Choroid plexus epithelial cell (primary cell): ENCODE measurements around the gene CPT1C.

Source experiments
- DNase-seq: peaks from one replicate; pipeline ENCODE4 v3.0.0-alpha.2; 2010; ENCODE audit warnings: low read depth
- H3K4me3 ChIP-seq: 2 replicates; pipeline ENCODE4 v1.5.1; 2011; ENCODE audit warnings: low read depth, mild to moderate bottlenecking, control low read depth, low read length, moderate library complexity
- TF ChIP-seq, protein P1 (sequence below): conservative IDR thresholded peaks from 2 replicates; pipeline ENCODE4 v1.5.1; 2011; ENCODE audit warnings: low read depth, mild to moderate bottlenecking, control low read depth, inconsistent platforms, low read length, moderate library complexity

CPT1C gene

GRCh38 chr19:49683814-49684250 lies 7.1 kb upstream of the CPT1C start:
- no peak for DNase-seq
- no peak overlapping the region for H3K4me3 ChIP-seq
- TF ChIP-seq, protein P1, sequence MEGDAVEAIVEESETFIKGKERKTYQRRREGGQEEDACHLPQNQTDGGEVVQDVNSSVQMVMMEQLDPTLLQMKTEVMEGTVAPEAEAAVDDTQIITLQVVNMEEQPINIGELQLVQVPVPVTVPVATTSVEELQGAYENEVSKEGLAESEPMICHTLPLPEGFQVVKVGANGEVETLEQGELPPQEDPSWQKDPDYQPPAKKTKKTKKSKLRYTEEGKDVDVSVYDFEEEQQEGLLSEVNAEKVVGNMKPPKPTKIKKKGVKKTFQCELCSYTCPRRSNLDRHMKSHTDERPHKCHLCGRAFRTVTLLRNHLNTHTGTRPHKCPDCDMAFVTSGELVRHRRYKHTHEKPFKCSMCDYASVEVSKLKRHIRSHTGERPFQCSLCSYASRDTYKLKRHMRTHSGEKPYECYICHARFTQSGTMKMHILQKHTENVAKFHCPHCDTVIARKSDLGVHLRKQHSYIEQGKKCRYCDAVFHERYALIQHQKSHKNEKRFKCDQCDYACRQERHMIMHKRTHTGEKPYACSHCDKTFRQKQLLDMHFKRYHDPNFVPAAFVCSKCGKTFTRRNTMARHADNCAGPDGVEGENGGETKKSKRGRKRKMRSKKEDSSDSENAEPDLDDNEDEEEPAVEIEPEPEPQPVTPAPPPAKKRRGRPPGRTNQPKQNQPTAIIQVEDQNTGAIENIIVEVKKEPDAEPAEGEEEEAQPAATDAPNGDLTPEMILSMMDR: no peak

DNA sequence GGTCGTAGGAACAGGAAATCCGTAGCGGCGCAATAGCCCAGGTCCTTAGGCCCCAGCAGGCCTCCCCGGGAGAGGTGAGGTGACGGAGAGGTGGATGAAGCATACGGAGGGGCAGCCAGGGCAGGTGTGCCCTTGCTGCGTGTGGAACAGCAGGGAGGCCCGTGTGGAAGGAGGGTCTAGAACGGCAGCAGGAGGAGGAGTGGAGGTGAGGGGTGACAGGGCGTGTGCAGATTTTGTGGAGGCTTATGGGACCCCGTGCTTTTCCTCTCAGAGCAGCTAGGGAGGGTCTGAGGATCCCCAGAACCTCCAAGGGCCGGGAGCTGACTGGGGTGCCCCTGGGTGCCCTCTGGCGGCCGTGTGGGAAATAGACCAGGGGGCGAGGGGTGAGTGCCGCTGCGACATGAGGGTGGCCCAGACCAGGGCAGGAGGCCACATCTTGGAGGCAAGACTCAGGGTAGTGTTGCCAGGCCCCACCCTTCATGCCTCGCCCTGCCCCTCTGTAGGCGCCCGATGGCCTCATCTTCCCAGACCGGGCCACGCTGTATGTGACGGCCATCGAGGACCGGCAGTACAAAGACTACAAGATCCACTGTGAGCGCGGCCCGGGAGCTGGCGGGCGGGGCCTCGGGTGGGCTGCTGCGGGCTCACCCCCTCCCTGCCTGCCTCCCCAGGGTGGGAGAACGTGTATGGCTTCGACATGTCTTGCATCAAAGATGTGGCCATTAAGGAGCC lies 6.5 kb upstream of the CPT1C start:
- TF ChIP-seq, protein P1: peak; percentile 51
- no peak overlapping the region for H3K4me3 ChIP-seq
- no peak for DNase-seq

- TF ChIP-seq, protein P1: peak; percentile 27
- DNase-seq: no peak
- no peak overlapping the region for H3K4me3 ChIP-seq
These were observed 5.8 kb upstream of the CPT1C start for GRCh38 chr19:49684983-49685553.

- TF ChIP-seq, protein P1: no peak
- no peak for DNase-seq
- no peak overlapping the region for H3K4me3 ChIP-seq
These were observed 5.0 kb upstream of the CPT1C start for GRCh38 chr19:49685845-49686332.

DNA sequence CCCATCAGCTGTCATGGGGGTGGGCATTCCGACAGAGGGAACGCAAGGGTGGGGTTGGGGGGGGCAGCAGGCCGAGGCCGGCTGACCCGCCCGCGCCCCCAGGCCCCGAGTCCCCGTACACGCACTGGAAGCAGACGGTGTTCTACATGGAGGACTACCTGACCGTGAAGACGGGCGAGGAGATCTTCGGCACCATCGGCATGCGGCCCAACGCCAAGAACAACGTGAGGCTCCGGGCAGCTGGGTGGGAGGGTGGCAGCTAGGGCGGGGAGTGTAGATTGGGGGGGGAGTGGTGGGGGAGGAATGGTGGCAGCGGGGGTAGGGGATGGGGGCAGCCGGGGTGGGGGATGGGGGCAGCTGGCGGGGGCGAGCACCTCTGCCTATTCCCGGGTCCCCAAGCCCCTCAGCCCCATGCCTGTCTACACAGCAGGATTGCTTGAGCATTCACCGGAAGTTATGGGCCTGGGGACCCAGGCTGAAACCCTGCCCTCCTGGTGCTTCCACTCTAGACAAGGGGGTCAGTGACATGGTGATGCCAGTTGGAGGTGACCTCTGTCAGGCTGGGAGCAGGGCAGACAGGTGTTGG lies 4.3 kb upstream of the CPT1C start:
- H3K4me3 ChIP-seq: no peak overlapping the region
- no peak for DNase-seq
- TF ChIP-seq, protein P1: no peak

DNA sequence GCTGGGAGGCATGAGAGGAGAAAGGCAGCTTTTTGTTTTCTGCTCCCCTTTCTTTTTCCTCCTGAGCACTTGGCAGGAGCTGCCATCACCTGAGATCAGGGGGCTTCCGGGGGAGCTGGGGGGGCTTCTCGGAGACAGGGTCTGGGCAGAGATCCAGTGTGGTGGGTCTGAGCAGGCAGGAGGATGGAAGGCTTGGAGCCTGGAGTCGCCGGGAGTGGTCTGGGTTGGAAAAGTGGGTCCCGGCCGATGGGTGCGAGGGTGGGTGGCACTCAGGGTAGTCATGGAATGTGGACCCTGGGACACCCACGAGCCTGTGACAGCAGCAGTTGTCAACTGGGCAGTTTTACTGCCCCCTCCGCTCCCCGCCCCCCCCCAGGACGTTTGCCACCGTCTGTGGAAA lies 3.8 kb upstream of the CPT1C start:
- no peak for DNase-seq
- no peak overlapping the region for H3K4me3 ChIP-seq
- TF ChIP-seq, protein P1: no peak
